ENCODE results near the gene TCEANC.

The TCEANC gene

GRCh38 chrX:13691841-13692371, 39.0 kb downstream of the TCEANC start:
- DNase-seq (ENCODE audit: low read depth in 2 of 3, low spot score in 2 of 3): no peak

GRCh38 chrX:13692771-13693231, 39.9 kb downstream of the TCEANC start:
- DNase-seq (ENCODE audit: low read depth in 2 of 3, low spot score in 2 of 3): no peak

GRCh38 chrX:13693341-13693961, 40.5 kb downstream of the TCEANC start:
- DNase-seq (ENCODE audit: low read depth in 2 of 3, low spot score in 2 of 3): no peak

GRCh38 chrX:13694359-13694758, 41.4 kb downstream of the TCEANC start:
- DNase-seq (ENCODE audit: low read depth in 2 of 3, low spot score in 2 of 3): no peak

- DNase-seq (ENCODE audit: low read depth in 2 of 3, low spot score in 2 of 3): no peak
These were observed 42.0 kb downstream of the TCEANC start for GRCh38 chrX:13694983-13695382.

GRCh38 chrX:13695601-13696115, 42.7 kb downstream of the TCEANC start:
- no peak for DNase-seq (ENCODE audit: low read depth in 2 of 3, low spot score in 2 of 3)

GRCh38 chrX:13697455-13697854, 44.5 kb downstream of the TCEANC start:
- no peak for DNase-seq (ENCODE audit: low read depth in 2 of 3, low spot score in 2 of 3)

- no peak for DNase-seq (ENCODE audit: low read depth in 2 of 3, low spot score in 2 of 3)
These were observed 45.0 kb downstream of the TCEANC start for GRCh38 chrX:13697976-13698375.

GRCh38 chrX:13698432-13698831, 45.5 kb downstream of the TCEANC start:
- DNase-seq (ENCODE audit: low read depth in 2 of 3, low spot score in 2 of 3): no peak

- no peak for DNase-seq (ENCODE audit: low read depth in 2 of 3, low spot score in 2 of 3)
These were observed 46.4 kb downstream of the TCEANC start for GRCh38 chrX:13699183-13699826.

- no peak for DNase-seq (ENCODE audit: low read depth in 2 of 3, low spot score in 2 of 3)
These were observed 47.4 kb downstream of the TCEANC start for GRCh38 chrX:13700380-13700779.

- no peak for DNase-seq (ENCODE audit: low read depth in 2 of 3, low spot score in 2 of 3)
These were observed 49.3 kb downstream of the TCEANC start for GRCh38 chrX:13702111-13702789.

- DNase-seq (ENCODE audit: low read depth in 2 of 3, low spot score in 2 of 3): no peak
These were observed 50.2 kb downstream of the TCEANC start for GRCh38 chrX:13703135-13703534.

- DNase-seq (ENCODE audit: low read depth in 2 of 3, low spot score in 2 of 3): no peak
These were observed 50.6 kb downstream of the TCEANC start for GRCh38 chrX:13703589-13703988.

GRCh38 chrX:13711141-13711540, 58.2 kb downstream of the TCEANC start:
- no peak for DNase-seq (ENCODE audit: low read depth in 2 of 3, low spot score in 2 of 3)

Measured in activated CD8-positive, alpha-beta memory T cell treated with anti-CD3 and anti-CD28 coated beads for 48 hours (primary cell).